22Rv1 (cell line): ENCODE data around the gene UPK2.

Source experiments
- CTCF ChIP-seq: fragments of 450-650 bp; IDR thresholded peaks from 2 replicates; pipeline ENCODE4 v1.5.1; 2017; ENCODE audit warnings: mild to moderate bottlenecking
- ZFX ChIP-seq: fragments of 450-650 bp; IDR thresholded peaks from 2 replicates; pipeline ENCODE4 v1.6.1; 2017; ENCODE audit warnings: antibody characterized with exemption, borderline replicate concordance

- TF ChIP-seq CTCF (no peak), ZFX (no peak)
Observed at GRCh38 chr11:118948000-118948399, 8.1 kb upstream of the UPK2 start.
